BLaER1 (cell line): ENCODE results near the gene PRKG1.

Experiments
- H3K27ac ChIP-seq: shearing (Covaris generic); formaldehyde crosslinking; 2 replicates; pipeline ENCODE4 v1.8.1; 2022
- H3K27me3 ChIP-seq: shearing (Covaris generic); formaldehyde crosslinking; 2 replicates; pipeline ENCODE4 v1.8.1; 2022
- H3K36me3 ChIP-seq: shearing (Covaris generic); formaldehyde crosslinking; 2 replicates; pipeline ENCODE4 v1.8.1; 2022
- H3K4me1 ChIP-seq: shearing (Covaris generic); formaldehyde crosslinking; 2 replicates; pipeline ENCODE4 v1.8.1; 2022
- H3K4me2 ChIP-seq: shearing (Covaris generic); formaldehyde crosslinking; 2 replicates; pipeline ENCODE4 v1.8.1; 2022
- H3K4me3 ChIP-seq: shearing (Covaris generic); formaldehyde crosslinking; 2 replicates; pipeline ENCODE4 v1.8.1; 2022
- H3K9ac ChIP-seq: shearing (Covaris generic); formaldehyde crosslinking; 2 replicates; pipeline ENCODE4 v1.8.1; 2022
- H3K9me3 ChIP-seq: shearing (Covaris generic); formaldehyde crosslinking; 2 replicates; pipeline ENCODE4 v1.8.1; 2022
- H4K20me1 ChIP-seq: shearing (Covaris generic); formaldehyde crosslinking; 2 replicates; pipeline ENCODE4 v1.8.1; 2022
- Cebpa-rat ChIP-seq: shearing (Covaris generic); IDR thresholded peaks from 2 replicates; pipeline ENCODE4 v1.8.1; 2022

PRKG1 gene

GRCh38 chr10:51168086-51168815 is 94.0 kb downstream of the PRKG1 start:
- no peaks in the 10 kb centered on the region for H3K36me3 ChIP-seq
- TF ChIP-seq Cebpa-rat, result no peak
- H3K27ac ChIP-seq, result no peak overlapping the region
- no peaks in the 10 kb centered on the region for H3K4me1 ChIP-seq
- H3K27me3 ChIP-seq, result no peaks in the 10 kb centered on the region
- no peak overlapping the region for H3K9ac ChIP-seq
- no peaks in the 10 kb centered on the region for H3K9me3 ChIP-seq
- no peaks in the 10 kb centered on the region for H4K20me1 ChIP-seq
- H3K4me3 ChIP-seq, result no peak overlapping the region
- no peak overlapping the region for H3K4me2 ChIP-seq

- Histone ChIP-seq H3K9ac (no peak overlapping the region), H4K20me1 (no peaks in the 10 kb centered on the region), H3K4me3 (no peak overlapping the region), H3K9me3 (no peaks in the 10 kb centered on the region), H3K27me3 (no peaks in the 10 kb centered on the region), H3K4me1 (no peaks in the 10 kb centered on the region), H3K27ac (no peak overlapping the region), H3K36me3 (no peaks in the 10 kb centered on the region), H3K4me2 (no peak overlapping the region)
- TF ChIP-seq Cebpa-rat, result no peak
These were observed 94.8 kb downstream of the PRKG1 start for GRCh38 chr10:51169111-51169510.

GRCh38 chr10:51170518-51171245 is 96.4 kb downstream of the PRKG1 start:
- H3K9me3 ChIP-seq, result no peaks in the 10 kb centered on the region
- H3K27ac ChIP-seq, result no peak overlapping the region
- no peaks in the 10 kb centered on the region for H3K27me3 ChIP-seq
- no peaks in the 10 kb centered on the region for H4K20me1 ChIP-seq
- H3K4me1 ChIP-seq, result no peaks in the 10 kb centered on the region
- TF ChIP-seq Cebpa-rat, result no peak
- no peak overlapping the region for H3K4me2 ChIP-seq
- H3K4me3 ChIP-seq, result no peak overlapping the region
- no peak overlapping the region for H3K9ac ChIP-seq
- no peaks in the 10 kb centered on the region for H3K36me3 ChIP-seq

- no peak overlapping the region for H3K4me3 ChIP-seq
- no peak for TF ChIP-seq Cebpa-rat
- H3K36me3 ChIP-seq, result no peaks in the 10 kb centered on the region
- H3K4me2 ChIP-seq, result no peak overlapping the region
- H3K27me3 ChIP-seq, result no peaks in the 10 kb centered on the region
- H3K9me3 ChIP-seq, result no peaks in the 10 kb centered on the region
- H4K20me1 ChIP-seq, result no peaks in the 10 kb centered on the region
- no peaks in the 10 kb centered on the region for H3K4me1 ChIP-seq
- no peak overlapping the region for H3K9ac ChIP-seq
- no peak overlapping the region for H3K27ac ChIP-seq
These were observed 97.7 kb downstream of the PRKG1 start for GRCh38 chr10:51171946-51172345.

GRCh38 chr10:51176976-51177695 is 102.8 kb downstream of the PRKG1 start:
- Histone ChIP-seq H3K36me3 (no peaks in the 10 kb centered on the region), H3K27me3 (no peaks in the 10 kb centered on the region), H3K27ac (no peak overlapping the region), H4K20me1 (no peaks in the 10 kb centered on the region), H3K4me2 (no peak overlapping the region), H3K9ac (no peak overlapping the region), H3K4me3 (no peak overlapping the region), H3K9me3 (no peaks in the 10 kb centered on the region), H3K4me1 (no peaks in the 10 kb centered on the region)
- TF ChIP-seq Cebpa-rat, result no peak

- Histone ChIP-seq H4K20me1 (no peaks in the 10 kb centered on the region), H3K27me3 (no peaks in the 10 kb centered on the region), H3K36me3 (no peaks in the 10 kb centered on the region), H3K27ac (no peak overlapping the region), H3K4me3 (no peak overlapping the region), H3K4me1 (no peaks in the 10 kb centered on the region), H3K9ac (no peak overlapping the region), H3K4me2 (no peak overlapping the region), H3K9me3 (no peaks in the 10 kb centered on the region)
- TF ChIP-seq Cebpa-rat, result no peak
These were observed 104.3 kb downstream of the PRKG1 start for GRCh38 chr10:51178634-51179033.

GRCh38 chr10:51180141-51180540 is 105.9 kb downstream of the PRKG1 start:
- Histone ChIP-seq H3K27ac (no peak overlapping the region), H3K4me1 (no peaks in the 10 kb centered on the region), H3K27me3 (no peaks in the 10 kb centered on the region), H3K9me3 (no peaks in the 10 kb centered on the region), H3K4me2 (no peak overlapping the region), H3K9ac (no peak overlapping the region), H3K36me3 (no peaks in the 10 kb centered on the region), H3K4me3 (no peak overlapping the region), H4K20me1 (no peaks in the 10 kb centered on the region)
- no peak for TF ChIP-seq Cebpa-rat

- no peak overlapping the region for H3K4me3 ChIP-seq
- no peaks in the 10 kb centered on the region for H3K9me3 ChIP-seq
- TF ChIP-seq Cebpa-rat, result no peak
- no peak overlapping the region for H3K4me2 ChIP-seq
- H3K9ac ChIP-seq, result no peak overlapping the region
- H3K36me3 ChIP-seq, result no peaks in the 10 kb centered on the region
- H4K20me1 ChIP-seq, result no peaks in the 10 kb centered on the region
- no peaks in the 10 kb centered on the region for H3K4me1 ChIP-seq
- no peak overlapping the region for H3K27ac ChIP-seq
- no peaks in the 10 kb centered on the region for H3K27me3 ChIP-seq
These were observed 109.5 kb downstream of the PRKG1 start for GRCh38 chr10:51183783-51184182.

- Histone ChIP-seq H4K20me1 (no peaks in the 10 kb centered on the region), H3K4me3 (no peak overlapping the region), H3K4me1 (no peaks in the 10 kb centered on the region), H3K4me2 (no peak overlapping the region), H3K27ac (no peak overlapping the region), H3K9me3 (no peaks in the 10 kb centered on the region), H3K27me3 (no peaks in the 10 kb centered on the region), H3K9ac (no peak overlapping the region), H3K36me3 (no peaks in the 10 kb centered on the region)
- TF ChIP-seq Cebpa-rat, result no peak
These were observed 112.1 kb downstream of the PRKG1 start for GRCh38 chr10:51186361-51186760.

- Histone ChIP-seq H3K9me3 (no peaks in the 10 kb centered on the region), H3K4me1 (no peaks in the 10 kb centered on the region), H4K20me1 (no peaks in the 10 kb centered on the region), H3K27me3 (no peaks in the 10 kb centered on the region), H3K36me3 (no peaks in the 10 kb centered on the region), H3K4me2 (no peak overlapping the region), H3K27ac (no peak overlapping the region), H3K9ac (no peak overlapping the region), H3K4me3 (no peak overlapping the region)
- no peak for TF ChIP-seq Cebpa-rat
These were observed 113.7 kb downstream of the PRKG1 start for GRCh38 chr10:51188008-51188407.
